Measurements from ENCODE around the gene ZSCAN21.
"Not testable (repeated sequence)": the region's sequence is repeated elsewhere in the genome, so short reads cannot be mapped to it uniquely, and the experiment has no call there.

The ZSCAN21 gene

GRCh38 chr7:100049441-100050291, at the start of gene ZSCAN21:
Gene ZSCAN21, plus strand, starts transcription at chr7:100049774. Its CDS starts 7,233 bp downstream, at chr7:100057007.
- peak; percentile 90 for DNase-seq
- in situ Hi-C loops (cut with HindIII; ENCODE audit: low pct_ligation_motif_present, low pct_unique_long_range_greater_than_20kb, low sequenced_read_pairs): no loop called here

GRCh38 chr7:100000239-100000638, 49.3 kb upstream of the ZSCAN21 start:
- in situ Hi-C loops (cut with HindIII; ENCODE audit: low pct_ligation_motif_present, low pct_unique_long_range_greater_than_20kb, low sequenced_read_pairs): no loop called here
- no peak for DNase-seq

- in situ Hi-C loops (cut with HindIII; ENCODE audit: low pct_ligation_motif_present, low pct_unique_long_range_greater_than_20kb, low sequenced_read_pairs): no loop called here
- no peak for DNase-seq
Measured at GRCh38 chr7:100003711-100004661, 45.6 kb upstream of the ZSCAN21 start.

GRCh38 chr7:100007887-100008286, 41.7 kb upstream of the ZSCAN21 start:
- no peak for DNase-seq
- in situ Hi-C loops (cut with HindIII; ENCODE audit: low pct_ligation_motif_present, low pct_unique_long_range_greater_than_20kb, low sequenced_read_pairs): no loop called here

GRCh38 chr7:100008525-100008924, 41.0 kb upstream of the ZSCAN21 start:
- DNase-seq: no peak
- in situ Hi-C loops (cut with HindIII; ENCODE audit: low pct_ligation_motif_present, low pct_unique_long_range_greater_than_20kb, low sequenced_read_pairs): no loop called here

- DNase-seq; in situ Hi-C loops (cut with HindIII; ENCODE audit: low pct_ligation_motif_present, low pct_unique_long_range_greater_than_20kb, low sequenced_read_pairs): not testable (repeated sequence)
Measured at GRCh38 chr7:100009952-100010351, 39.6 kb upstream of the ZSCAN21 start.

- in situ Hi-C loops (cut with HindIII; ENCODE audit: low pct_ligation_motif_present, low pct_unique_long_range_greater_than_20kb, low sequenced_read_pairs): no loop called here
- DNase-seq: no peak
Measured at GRCh38 chr7:100010901-100011300, 38.7 kb upstream of the ZSCAN21 start.

- in situ Hi-C loops (cut with HindIII; ENCODE audit: low pct_ligation_motif_present, low pct_unique_long_range_greater_than_20kb, low sequenced_read_pairs): no loop called here
Measured at GRCh38 chr7:100011516-100011915, 38.1 kb upstream of the ZSCAN21 start.

GRCh38 chr7:100012385-100013327, 36.9 kb upstream of the ZSCAN21 start:
- in situ Hi-C loops (cut with HindIII; ENCODE audit: low pct_ligation_motif_present, low pct_unique_long_range_greater_than_20kb, low sequenced_read_pairs); DNase-seq: not testable (repeated sequence)

More at GRCh38 chr7:100011516-100011915, 38.1 kb upstream of the ZSCAN21 start:
- DNase-seq: no peak

GRCh38 chr7:100013328-100013676, 36.3 kb upstream of the ZSCAN21 start:
- in situ Hi-C loops (cut with HindIII; ENCODE audit: low pct_ligation_motif_present, low pct_unique_long_range_greater_than_20kb, low sequenced_read_pairs): no loop called here
- no peak for DNase-seq

- DNase-seq: peak; percentile 98
- in situ Hi-C loops (cut with HindIII; ENCODE audit: low pct_ligation_motif_present, low pct_unique_long_range_greater_than_20kb, low sequenced_read_pairs): no loop called here
Measured at GRCh38 chr7:100015232-100016214, 34.1 kb upstream of the ZSCAN21 start, which contains the start of gene ZKSCAN1. Gene ZKSCAN1, plus strand, starts transcription at chr7:100015596. Its CDS starts 7,911 bp downstream, at chr7:100023507.

- in situ Hi-C loops (cut with HindIII; ENCODE audit: low pct_ligation_motif_present, low pct_unique_long_range_greater_than_20kb, low sequenced_read_pairs): no loop called here
Measured at GRCh38 chr7:100016215-100016901, 33.2 kb upstream of the ZSCAN21 start.

GRCh38 chr7:100017300-100017699, 32.3 kb upstream of the ZSCAN21 start:
- in situ Hi-C loops (cut with HindIII; ENCODE audit: low pct_ligation_motif_present, low pct_unique_long_range_greater_than_20kb, low sequenced_read_pairs): no loop called here
- DNase-seq: no peak

More at GRCh38 chr7:100016215-100016901, 33.2 kb upstream of the ZSCAN21 start:
- DNase-seq: peak; percentile 24

- in situ Hi-C loops (cut with HindIII; ENCODE audit: low pct_ligation_motif_present, low pct_unique_long_range_greater_than_20kb, low sequenced_read_pairs): no loop called here
- no peak for DNase-seq
Measured at GRCh38 chr7:100017875-100018274, 31.7 kb upstream of the ZSCAN21 start.

- no peak for DNase-seq
- in situ Hi-C loops (cut with HindIII; ENCODE audit: low pct_ligation_motif_present, low pct_unique_long_range_greater_than_20kb, low sequenced_read_pairs): no loop called here
Measured at GRCh38 chr7:100019908-100020307, 29.7 kb upstream of the ZSCAN21 start.

GRCh38 chr7:100021297-100021696, 28.3 kb upstream of the ZSCAN21 start:
- in situ Hi-C loops (cut with HindIII; ENCODE audit: low pct_ligation_motif_present, low pct_unique_long_range_greater_than_20kb, low sequenced_read_pairs): no loop called here
- no peak for DNase-seq
